Measurements from ENCODE around the gene PPP3R1.

DNA sequence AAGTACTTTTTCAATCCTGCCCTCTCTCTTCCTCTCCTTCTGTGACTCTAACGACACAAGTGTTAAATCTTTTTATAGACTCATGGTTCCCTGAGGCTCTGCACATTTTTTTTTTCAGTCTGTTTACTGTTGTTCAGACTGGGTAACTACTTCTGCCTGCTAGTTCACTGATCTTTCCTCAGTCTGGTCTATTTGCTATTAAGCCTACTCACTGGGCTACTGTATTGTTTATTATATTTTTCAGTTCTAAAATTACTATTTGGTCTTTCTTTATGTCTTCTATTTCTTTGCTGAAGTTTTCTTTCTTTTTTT is 21.3 kb downstream of the PPP3R1 start:
- TF ChIP-seq, protein P1, sequence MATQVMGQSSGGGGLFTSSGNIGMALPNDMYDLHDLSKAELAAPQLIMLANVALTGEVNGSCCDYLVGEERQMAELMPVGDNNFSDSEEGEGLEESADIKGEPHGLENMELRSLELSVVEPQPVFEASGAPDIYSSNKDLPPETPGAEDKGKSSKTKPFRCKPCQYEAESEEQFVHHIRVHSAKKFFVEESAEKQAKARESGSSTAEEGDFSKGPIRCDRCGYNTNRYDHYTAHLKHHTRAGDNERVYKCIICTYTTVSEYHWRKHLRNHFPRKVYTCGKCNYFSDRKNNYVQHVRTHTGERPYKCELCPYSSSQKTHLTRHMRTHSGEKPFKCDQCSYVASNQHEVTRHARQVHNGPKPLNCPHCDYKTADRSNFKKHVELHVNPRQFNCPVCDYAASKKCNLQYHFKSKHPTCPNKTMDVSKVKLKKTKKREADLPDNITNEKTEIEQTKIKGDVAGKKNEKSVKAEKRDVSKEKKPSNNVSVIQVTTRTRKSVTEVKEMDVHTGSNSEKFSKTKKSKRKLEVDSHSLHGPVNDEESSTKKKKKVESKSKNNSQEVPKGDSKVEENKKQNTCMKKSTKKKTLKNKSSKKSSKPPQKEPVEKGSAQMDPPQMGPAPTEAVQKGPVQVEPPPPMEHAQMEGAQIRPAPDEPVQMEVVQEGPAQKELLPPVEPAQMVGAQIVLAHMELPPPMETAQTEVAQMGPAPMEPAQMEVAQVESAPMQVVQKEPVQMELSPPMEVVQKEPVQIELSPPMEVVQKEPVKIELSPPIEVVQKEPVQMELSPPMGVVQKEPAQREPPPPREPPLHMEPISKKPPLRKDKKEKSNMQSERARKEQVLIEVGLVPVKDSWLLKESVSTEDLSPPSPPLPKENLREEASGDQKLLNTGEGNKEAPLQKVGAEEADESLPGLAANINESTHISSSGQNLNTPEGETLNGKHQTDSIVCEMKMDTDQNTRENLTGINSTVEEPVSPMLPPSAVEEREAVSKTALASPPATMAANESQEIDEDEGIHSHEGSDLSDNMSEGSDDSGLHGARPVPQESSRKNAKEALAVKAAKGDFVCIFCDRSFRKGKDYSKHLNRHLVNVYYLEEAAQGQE (IDR thresholded peaks at IDR 0.05; ENCODE audit: insufficient replicate concordance, low read depth), result no peak
- TF ChIP-seq, protein P2, sequence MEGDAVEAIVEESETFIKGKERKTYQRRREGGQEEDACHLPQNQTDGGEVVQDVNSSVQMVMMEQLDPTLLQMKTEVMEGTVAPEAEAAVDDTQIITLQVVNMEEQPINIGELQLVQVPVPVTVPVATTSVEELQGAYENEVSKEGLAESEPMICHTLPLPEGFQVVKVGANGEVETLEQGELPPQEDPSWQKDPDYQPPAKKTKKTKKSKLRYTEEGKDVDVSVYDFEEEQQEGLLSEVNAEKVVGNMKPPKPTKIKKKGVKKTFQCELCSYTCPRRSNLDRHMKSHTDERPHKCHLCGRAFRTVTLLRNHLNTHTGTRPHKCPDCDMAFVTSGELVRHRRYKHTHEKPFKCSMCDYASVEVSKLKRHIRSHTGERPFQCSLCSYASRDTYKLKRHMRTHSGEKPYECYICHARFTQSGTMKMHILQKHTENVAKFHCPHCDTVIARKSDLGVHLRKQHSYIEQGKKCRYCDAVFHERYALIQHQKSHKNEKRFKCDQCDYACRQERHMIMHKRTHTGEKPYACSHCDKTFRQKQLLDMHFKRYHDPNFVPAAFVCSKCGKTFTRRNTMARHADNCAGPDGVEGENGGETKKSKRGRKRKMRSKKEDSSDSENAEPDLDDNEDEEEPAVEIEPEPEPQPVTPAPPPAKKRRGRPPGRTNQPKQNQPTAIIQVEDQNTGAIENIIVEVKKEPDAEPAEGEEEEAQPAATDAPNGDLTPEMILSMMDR (IDR thresholded peaks at IDR 0.05; ENCODE audit: insufficient read depth, low read length), result no peak
- no peak for TF ChIP-seq POLR2AphosphoS5 (IDR thresholded peaks at IDR 0.05; ENCODE audit: low read depth)

All from HL-60 (cell line).